Measurements from ENCODE around the gene ZFYVE9.
A peak's percentile ranks its signal among the peaks of the same experiment; 100 is the strongest.
"Not testable (repeated sequence)": the region's sequence is repeated elsewhere in the genome, so short reads cannot be mapped to it uniquely, and the experiment has no call there.

Gene ZFYVE9, protein sequence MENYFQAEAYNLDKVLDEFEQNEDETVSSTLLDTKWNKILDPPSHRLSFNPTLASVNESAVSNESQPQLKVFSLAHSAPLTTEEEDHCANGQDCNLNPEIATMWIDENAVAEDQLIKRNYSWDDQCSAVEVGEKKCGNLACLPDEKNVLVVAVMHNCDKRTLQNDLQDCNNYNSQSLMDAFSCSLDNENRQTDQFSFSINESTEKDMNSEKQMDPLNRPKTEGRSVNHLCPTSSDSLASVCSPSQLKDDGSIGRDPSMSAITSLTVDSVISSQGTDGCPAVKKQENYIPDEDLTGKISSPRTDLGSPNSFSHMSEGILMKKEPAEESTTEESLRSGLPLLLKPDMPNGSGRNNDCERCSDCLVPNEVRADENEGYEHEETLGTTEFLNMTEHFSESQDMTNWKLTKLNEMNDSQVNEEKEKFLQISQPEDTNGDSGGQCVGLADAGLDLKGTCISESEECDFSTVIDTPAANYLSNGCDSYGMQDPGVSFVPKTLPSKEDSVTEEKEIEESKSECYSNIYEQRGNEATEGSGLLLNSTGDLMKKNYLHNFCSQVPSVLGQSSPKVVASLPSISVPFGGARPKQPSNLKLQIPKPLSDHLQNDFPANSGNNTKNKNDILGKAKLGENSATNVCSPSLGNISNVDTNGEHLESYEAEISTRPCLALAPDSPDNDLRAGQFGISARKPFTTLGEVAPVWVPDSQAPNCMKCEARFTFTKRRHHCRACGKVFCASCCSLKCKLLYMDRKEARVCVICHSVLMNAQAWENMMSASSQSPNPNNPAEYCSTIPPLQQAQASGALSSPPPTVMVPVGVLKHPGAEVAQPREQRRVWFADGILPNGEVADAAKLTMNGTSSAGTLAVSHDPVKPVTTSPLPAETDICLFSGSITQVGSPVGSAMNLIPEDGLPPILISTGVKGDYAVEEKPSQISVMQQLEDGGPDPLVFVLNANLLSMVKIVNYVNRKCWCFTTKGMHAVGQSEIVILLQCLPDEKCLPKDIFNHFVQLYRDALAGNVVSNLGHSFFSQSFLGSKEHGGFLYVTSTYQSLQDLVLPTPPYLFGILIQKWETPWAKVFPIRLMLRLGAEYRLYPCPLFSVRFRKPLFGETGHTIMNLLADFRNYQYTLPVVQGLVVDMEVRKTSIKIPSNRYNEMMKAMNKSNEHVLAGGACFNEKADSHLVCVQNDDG (N-terminal part only)

DNA sequence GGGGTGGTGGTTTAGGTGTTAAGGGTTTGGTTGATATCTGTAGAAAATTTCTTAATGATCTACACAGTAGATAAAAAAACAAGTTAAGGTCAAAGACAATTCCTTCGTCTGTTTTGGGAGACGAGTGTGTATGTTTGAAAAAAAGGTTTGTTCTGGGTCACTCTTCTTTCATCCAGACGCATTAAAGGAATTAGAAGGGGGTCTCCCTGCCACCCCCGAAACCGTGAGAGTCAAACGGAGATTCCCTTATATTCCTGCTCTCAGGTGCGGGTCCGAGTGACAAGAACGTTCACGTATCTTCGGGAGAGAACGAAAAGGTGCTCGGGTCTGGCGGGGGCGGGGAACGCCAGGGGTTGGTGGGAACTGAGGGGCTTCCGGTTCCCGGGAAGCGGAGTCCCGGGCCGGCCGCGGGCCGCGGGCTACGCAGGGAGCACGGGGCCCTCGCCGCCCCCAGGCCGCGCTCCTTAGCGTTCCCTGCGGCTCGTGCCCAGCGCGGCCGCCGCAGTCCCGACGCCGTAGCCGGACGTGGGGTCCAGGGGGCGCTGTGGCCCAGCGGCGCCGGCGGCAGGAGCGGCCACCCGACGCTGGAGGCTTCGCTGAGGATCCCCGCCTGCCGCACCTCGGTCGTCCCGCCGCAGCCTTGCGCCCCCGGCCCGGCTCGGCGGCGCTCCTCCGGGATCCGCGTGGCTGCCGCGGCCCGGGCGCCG lies at the start of gene ZFYVE9:
Gene ZFYVE9, plus strand, starts transcription at position 577 of the 707 bp plus-strand sequence. CDS start 91,118 bp downstream, outside the sequence.
- DNase-seq: peak; percentile 63

DNA sequence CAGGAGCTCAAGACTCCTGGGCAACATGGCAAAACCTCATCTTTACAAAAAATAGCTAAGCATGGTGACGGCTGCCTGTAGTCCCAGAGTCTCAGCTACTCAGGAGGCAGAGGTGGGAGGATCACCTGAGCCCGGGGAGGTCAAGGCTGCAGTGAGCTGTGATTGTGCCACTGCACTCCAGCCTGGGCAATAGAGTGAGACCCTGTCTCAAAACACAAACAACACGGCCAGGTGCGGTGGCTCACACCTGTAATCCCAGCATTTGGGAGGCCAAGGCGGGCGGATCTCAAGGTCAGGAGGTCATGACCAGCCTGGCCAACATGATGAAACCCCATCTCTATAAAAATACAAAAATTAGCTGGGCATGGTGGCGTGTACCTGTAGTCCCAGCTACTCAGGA lies 47.6 kb upstream of the ZFYVE9 start:
- DNase-seq: not testable (repeated sequence)

DNA sequence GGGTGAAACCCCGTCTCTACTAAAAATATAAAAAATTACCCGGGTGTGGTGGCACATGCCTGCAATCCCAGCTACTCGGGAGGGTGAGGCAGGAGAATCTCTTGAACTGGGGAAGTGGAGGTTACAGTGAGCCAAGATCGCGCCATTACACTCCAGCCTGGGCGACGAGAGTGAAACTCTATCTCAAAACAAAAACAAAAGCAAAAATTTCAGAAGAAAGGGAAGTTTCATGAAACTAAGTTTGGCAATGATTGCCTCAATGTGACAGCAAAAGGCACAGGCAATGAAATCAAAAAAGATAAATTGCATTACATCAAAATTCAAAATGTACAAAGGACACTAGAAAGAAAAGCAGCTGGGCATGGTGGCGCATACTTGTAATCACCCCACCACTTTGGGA lies 45.7 kb upstream of the ZFYVE9 start:
- DNase-seq: no peak

DNA sequence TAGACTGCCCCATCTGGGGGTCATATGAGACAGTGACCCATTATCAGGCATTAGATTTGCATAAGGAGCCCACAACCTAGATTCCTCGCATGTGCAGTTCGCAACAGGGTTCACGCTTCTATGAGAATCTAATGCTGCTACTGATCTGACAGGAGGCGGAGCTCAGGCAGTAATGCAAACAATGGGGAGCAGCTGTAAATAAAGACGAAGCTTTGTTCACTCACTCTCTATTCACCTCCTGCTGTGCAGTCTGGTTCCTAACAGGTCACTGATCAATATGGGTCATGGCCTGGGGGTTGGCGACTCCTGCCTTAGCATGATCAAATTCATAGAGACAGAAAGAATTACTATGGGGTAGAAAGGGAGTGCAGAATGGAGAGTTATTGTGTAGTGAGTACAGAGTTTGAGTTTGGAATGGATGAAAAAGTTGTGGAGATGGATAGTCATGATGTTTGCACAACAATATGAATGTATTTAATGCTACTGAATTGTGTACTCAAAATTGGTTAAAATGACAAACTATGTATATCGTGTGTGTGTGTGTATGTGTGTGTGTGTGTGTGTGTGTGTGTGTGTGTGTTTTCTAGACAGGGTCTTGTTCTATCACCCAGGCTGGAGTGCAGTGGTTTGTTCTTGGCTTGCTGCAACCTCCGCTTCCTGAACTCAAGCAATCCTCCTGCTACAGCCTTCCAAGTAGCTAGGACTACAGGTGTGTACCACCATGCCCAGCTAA lies 43.6 kb upstream of the ZFYVE9 start:
- DNase-seq: no peak

DNA sequence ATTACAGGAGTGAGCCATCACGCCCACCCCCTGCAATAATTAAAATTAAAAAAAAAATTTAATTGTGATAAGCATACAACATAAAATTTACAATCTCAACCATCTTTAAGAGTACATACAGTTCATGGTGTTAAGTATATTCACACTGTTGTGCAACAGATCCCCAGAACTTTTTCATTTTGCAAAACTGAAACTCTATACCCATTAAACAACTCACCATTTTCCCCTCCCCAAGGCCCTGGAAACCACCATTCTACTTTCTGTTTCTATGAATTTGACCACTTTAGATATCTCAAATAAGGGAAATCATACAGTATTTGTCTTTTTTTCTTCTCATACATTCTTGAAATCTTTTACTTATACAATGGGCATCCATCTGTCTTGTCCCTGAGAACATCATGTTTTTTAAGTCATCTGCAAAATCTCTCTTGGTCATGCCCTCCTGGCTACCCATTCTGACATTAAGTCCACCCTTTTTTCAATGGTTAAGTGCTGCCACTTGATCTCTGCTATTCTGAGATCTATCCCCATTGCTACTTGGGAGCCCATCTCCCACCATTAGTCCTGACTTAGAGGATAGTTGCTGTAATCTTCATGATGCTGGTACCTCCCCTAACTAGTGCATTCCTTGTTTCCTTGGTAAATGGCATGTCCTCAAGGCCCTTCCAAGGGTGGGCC lies 39.4 kb upstream of the ZFYVE9 start:
- DNase-seq: no peak

DNA sequence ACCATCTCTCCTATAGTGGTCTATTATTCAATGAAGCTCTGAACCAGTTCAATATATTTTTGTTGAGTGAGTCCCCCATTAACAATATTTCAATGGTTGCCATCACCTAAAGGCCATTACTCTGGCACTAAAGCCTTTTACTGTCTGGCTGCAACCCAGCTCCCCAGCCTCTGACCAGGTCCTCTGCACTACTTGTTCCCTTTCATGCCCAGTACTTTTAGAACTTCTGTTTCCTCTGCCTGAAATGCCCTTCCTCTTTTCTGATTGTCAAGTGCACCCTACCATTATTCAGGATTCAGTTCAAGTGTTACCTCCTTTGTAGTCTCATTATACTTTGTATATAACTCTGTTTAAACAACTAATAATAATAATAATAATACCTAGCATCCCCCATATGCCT lies 30.4 kb upstream of the ZFYVE9 start:
- DNase-seq: no peak

DNA sequence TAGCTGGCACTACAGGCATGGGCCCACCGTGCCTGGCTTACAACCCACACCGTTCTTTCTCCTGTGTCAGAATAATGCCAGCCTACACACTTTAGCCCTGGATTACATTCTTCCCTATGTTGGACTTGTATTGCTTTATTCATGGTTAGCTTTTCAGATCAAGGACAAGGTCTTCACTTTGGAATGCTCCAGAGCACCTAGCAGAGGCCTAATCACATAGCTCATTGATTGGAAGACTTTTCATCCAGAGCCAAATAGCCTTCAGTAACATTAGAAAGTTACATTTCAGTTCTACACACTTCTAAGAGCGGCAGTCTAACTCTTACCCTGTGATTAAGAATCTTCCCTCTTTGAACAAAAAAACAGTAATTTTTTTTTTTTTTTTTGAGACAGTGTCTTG lies 29.4 kb upstream of the ZFYVE9 start:
- no peak for DNase-seq

DNA sequence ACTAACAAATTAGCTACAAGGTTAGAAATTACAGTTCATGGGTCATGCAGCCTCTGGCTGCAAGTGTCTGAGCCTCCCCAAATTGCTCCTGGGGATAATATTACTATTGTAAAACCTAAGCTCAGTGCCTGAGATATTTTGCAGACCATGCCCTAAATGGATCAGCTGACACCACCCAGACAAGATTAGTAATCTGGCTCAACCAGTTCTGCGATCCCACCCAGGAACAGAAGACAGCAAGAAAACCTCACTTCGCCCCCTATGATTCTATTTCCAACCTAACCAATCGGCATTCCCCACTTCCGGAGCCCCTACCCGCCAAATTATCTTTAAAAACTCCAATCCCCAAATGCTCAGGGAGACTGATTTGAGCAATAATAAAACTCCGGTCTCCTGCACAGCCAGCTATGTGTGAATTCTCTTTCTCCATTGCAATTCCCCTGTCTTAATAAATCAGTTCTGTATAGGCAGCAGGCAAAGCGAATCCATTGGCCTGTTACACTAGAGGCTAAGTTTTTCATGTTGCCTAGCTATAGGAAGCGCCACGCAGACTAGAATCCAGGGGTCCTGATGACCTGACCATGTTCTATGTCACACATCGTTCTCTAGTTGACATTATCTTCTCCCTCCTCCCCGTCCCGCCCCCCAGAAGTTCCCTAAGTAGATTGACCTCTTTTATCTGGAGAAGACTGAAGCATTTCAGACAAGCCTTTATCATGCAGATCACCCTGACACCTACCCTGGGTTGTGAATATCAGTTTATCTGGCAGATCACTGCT lies 22.4 kb upstream of the ZFYVE9 start:
- DNase-seq: no peak

DNA sequence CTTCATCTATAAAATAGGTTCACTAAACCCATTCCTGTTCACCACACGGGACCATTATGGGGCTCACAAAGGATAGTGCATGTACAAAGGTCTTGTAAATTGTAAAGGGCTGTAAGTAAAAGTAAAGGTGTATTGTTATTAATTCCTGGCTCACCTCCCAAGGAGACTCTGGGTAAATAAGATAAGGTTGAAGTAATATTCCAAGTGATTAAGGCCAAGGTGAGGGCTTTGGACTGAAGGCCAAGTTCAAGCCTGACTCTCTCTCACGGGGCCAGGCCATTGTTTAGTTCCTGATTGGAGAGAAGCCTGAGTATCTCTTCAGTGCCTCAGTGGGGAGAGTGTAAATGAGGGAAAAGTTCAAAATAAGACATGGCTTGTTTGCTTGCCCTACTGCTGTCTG lies 19.5 kb upstream of the ZFYVE9 start:
- DNase-seq: no peak

DNA sequence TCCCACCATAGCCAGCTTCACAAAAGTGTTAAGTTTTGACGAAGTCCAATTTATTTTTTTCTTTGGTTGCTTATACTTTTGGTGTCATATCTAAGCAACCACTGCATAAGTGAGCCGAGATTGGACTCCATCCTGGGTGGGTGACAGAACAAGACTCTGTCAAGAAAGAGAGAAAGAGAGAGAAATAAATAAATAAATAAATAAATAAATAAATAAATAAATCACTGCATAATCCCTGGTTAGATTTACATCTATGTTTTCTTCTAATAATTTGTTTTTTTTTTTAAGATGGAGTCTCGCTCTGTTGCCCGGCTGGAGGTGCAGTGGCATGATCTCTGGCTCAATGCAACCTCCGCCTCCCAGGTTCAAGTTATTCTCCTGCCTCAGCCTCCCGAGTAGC lies 18.3 kb upstream of the ZFYVE9 start:
- no peak for DNase-seq

DNA sequence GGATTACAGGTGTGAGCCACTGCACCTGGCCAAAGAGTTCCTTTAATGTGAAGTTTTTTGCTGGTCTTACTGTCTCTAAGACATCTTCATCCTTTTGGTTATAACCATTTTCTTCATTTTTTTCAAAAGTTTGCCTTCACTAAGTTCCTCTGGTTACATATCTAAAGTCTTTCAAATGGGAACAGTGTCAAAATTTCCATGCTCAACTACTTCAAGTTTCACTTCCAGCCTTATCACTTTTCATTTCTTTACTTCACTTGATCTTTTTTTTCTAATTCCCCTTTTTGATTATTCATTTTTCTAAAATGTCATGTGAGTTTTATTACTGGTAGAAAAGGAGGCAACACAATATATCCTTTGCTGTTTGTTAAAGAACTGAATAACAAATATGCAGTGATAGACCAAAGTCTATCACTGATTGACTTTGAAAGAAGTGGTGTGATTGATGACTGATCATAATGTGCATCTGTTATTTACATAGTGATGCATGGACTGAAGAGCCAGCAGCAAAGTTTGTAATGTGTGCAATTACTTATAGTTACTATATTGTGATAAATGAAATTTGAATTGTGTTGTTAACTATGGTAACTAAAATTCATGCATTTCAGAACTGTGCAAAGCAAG lies 16.0 kb upstream of the ZFYVE9 start:
- DNase-seq: no peak

DNA sequence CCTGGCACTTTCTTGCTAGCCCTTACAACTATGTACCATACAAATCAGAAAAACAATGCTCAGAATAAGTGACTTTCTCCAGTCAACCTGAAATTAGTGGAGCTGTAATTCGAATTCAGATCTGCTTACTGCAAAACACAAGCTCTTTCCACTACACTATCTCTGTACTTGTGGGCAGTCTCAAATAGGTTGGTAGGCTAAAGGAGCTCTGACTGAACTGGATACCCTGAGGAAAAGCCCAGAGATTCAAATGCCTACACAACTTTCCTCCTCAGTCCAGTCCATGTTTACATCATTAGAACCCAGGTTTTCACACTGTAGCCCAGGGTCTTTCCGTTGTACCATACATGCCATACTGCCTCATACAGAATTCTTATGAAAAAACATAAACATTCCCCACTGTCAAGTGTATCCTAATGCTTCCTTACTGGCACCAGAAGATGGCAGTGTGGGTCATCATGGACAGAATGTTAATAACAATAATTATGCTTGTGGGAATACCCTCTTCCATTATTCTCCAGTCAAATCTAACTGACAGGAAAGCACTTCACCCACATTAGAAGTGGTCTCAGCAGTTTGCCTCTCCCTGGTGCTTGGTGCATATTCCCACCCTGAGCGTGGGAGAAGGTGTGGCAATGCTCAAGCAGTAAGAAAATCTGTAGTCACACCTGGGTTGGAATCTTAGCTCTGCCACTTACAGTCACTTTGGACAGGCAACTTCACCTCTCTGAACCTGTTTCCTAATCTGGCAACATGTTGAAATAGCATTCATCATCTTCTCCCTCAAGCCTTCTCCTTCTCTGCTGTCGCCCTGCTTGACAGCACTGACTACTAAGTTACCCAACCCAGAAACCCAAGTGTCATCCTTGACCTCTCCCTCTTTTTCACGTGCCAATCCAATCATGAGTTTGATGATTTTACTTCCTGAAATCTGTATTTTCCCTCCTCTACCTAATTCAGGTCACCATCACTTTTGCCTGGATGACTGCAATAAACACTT lies 14.4 kb upstream of the ZFYVE9 start:
- peak; percentile 68 for DNase-seq

DNA sequence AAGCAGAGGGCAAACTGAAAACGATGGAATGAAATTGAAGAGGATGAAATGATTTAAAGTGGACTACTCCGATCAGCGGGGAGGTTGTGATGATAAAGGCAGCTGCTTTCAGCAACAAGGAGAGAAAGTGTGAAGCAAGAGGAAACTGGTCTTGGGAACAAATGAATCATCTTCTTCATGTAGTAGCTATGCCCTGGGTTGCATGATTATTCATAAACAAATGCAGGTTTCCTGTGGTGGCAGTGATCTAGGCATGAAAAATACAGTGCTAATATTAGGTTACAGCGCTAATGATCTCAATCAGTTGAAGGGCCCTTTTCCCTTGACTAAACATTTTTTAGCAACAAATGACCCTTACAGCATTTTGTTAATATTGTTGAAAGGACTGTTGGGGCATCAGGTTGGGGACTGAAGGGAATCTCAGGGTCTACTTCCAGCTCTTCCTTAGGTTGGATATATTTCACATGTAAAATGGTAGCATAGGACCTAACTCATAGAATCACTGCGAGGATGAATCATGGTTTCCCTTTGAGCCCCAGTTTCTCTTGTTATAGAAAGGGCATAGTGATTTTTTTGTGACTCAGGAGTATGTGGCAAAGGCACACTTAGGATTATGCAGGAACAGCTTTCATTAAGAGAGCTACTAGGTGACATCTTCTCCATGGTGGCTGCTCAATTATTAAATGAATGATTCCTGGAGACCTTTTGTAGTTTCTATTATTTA lies 1.9 kb upstream of the ZFYVE9 start:
- DNase-seq: no peak

DNA sequence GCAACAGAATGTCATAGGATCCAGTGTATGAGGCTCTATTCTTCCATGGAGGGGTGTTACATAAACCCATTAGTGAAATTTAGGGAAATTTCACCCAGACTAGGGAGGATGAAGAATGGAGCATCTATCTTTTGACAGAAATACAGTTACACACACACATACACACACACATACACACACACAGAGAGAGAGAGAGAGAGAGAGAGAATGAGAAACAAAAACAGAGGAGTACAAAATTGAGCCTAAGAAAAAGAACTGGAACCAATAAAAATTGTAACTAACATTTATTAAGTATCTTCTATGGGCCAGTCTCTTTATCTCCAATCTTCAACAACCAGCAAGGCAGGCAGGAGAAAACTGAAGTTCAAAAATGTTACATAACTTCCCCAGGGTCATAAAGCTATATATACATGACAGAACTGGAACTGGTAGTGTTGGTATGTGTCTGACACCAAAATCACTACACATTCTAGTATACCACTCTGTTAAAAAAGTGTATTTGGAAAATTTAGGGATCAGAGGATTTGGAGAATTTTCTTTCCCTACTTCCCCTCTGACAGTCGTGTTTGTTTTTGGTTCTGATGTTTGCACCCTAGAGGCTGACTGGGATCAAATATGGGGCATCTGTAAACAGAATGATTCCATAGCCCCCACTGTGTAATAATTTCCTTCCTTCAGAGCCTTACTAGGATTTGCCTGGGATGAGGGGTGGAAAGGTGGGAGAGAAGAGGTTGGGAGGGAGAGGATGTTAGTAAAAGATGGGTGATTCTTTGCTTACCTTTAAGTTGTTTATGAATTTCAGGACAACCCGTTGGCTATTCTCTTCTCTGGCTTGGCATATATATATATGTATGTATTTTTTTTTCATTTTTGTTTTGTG lies 1.0 kb upstream of the ZFYVE9 start:
- DNase-seq: no peak

DNA sequence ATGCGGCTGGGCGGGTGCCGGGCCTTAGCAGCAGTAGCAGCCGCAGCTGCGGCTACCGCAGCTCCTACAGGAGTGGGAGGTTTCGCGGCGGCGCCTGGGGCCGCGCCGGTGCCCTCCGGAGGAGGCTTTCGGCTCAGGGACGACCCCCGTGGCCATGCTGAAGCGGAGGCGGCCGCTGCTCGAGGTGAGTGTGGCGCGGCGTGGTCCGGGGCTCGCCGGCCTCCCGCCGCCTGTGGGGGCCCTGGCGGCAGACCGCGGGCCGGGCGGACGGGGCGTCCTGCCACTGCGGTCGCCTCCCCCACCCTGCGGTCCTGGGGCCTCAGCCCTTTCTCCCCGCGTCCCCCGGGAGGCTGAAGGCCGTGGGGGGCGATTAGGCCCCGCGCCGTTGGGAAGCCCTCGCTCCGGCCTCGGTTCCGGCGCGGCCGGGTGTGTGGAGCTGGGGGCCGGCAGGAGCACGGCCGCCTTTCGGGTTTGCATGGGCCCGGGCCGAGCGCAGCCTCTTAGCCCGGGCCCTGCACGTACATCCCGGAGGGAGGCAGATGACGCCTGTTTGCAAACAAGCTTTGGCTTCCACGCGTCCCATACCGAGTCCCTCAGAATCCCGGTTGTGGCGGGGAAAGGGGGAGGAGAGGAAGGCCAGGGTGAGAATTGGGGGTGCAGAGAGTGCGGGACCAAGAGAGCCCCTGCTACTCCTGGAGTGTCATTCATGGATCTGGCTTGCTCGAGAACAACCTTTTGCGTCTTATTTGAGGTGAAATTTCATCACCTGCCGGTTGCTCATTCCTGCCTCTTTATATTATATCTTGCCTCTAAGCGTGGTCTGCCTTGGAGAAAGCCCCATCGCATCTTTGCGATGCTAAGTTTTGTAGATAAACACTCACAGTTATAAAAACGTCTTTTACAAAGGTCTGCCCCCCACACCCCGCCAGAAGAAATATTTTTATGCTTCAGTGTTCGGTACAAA lies 613 bp downstream of the ZFYVE9 start:
- DNase-seq: peak; percentile 46

DNA sequence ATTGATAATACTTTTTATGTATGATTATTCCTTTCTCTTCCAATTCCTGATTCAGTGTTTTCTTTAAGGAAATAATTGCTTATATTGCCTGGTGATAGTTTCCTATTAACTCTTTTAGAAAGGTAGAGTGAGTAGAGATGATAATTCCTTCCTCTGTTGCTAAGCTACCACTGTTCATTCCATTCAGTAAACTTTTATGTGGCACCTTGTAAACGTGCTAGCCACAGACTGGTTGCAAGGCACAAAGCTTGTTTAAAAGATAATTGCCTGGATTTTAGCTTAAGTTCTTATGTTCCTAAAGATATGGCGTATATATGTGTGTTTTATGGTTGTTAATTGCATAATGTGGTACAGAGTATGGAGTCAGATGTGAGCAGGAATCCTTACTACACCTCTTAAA lies 3.2 kb downstream of the ZFYVE9 start:
- DNase-seq: no peak
